Transverse colon (tissue), 4 donors: Measurements from ENCODE around the gene TIGD1. TPM values are rescaled to one million over a fixed set of nuclear protein-coding genes. Genes with fewer than 3 reads are reported as not detected.

Source experiments
- DNase-seq: peaks from one replicate; pipeline ENCODE4 v3.0.0-alpha.2; 2019
- H3K27ac ChIP-seq, 4 donors: fragments of 200-600 bp; sonication (generic); 2 replicates each; pipeline ENCODE4 v1.5.1; 2016 to 2018; ENCODE audit warnings: inconsistent platforms in 4 of 4
- H3K27me3 ChIP-seq: fragments of 200-600 bp; sonication (generic); 2 replicates; pipeline ENCODE4 v1.5.1; 2017; ENCODE audit warnings: inconsistent platforms
- H3K36me3 ChIP-seq, 4 donors: fragments of 200-600 bp; sonication (generic); 2 replicates each; pipeline ENCODE4 v1.5.1; 2017 to 2019; ENCODE audit warnings: inconsistent platforms in 4 of 4
- H3K4me1 ChIP-seq, 4 donors: fragments of 200-600 bp; sonication (generic); 2 replicates each; pipeline ENCODE4 v1.5.1; 2017 to 2020; ENCODE audit warnings: inconsistent platforms in 4 of 4
- H3K4me3 ChIP-seq, 4 donors: fragments of 200-600 bp; sonication (generic); 1 replicate in 1 of 4; 2 replicates in 3 of 4; pipeline versions ENCODE4 v1.5.1 to v1.6.1; 2017 to 2019; ENCODE audit warnings: inconsistent platforms in 4 of 4
- H3K9me3 ChIP-seq, 2 donors: fragments of 200-600 bp; sonication (generic); 2 replicates each; pipeline ENCODE4 v1.5.1; 2017 to 2019; ENCODE audit warnings: inconsistent platforms in 2 of 2
- EP300 ChIP-seq: sonication (generic); formaldehyde crosslinking; IDR thresholded peaks from one replicate; pipeline ENCODE4 v1.6.1; 2017; ENCODE audit warnings: antibody characterized with exemption, low read depth
- POLR2A ChIP-seq: fragments of 450-650 bp; IDR thresholded peaks from one replicate; pipeline ENCODE4 v1.6.1; 2016; ENCODE audit warnings: antibody characterized with exemption, mild to moderate bottlenecking, moderate library complexity
- POLR2AphosphoS5 ChIP-seq, 3 donors: sonication (generic); formaldehyde crosslinking; IDR thresholded peaks; one replicate each; pipeline ENCODE4 v1.6.1; 2016; ENCODE audit warnings: antibody characterized with exemption in 3 of 3
- WGBS, 2 donors: methylation state at CpG; one replicate each; pipeline ENCODE4 v1.1.5; 2018; ENCODE audit warnings: low coverage in 1 of 2; 5-methylcytosine and 5-hydroxymethylcytosine counted together
- in situ Hi-C, 4 donors: fragments of 200-750 bp; cut with MboI; loops; one replicate each; pipeline versions ENCODE4 v1.15.0 to v1.15.1; 2017; ENCODE audit warnings: low sequenced_read_pairs in 3 of 4, low pct_ligation_motif_present in 1 of 4, low pct_unique_long_range_greater_than_20kb in 1 of 4
- intact Hi-C: fragments of 100-400 bp; cut with DNase I; formaldehyde crosslinking; loops from one replicate; pipeline ENCODE4 v1.15.1; 2023; ENCODE audit warnings: low total_unique reads
- total RNA-seq, 4 donors: library from RNA; depleted of rRNA; stranded (reverse); fragments of >200 nt; gene quantifications; one replicate each; pipeline ENCODE4 v1.1.0, GENCODE V29; 2016
- TF ChIP-seq, protein P1 (sequence below), 5 experiments: fragments of 200-600 bp in 3 of 5; fragments of 450-650 bp in 2 of 5; sonication (generic) in 3 of 5; IDR thresholded peaks; 1 replicate in 2 of 5; 2 replicates in 3 of 5; pipeline ENCODE4 v1.5.1; 2016 to 2017; ENCODE audit warnings: antibody characterized with exemption in 5 of 5, inconsistent platforms in 3 of 5, mild to moderate bottlenecking in 2 of 5, moderate library complexity in 1 of 5

The TIGD1 gene
- total RNA-seq, 4 donors from 2014 or later, result 4.6 to 23.1 (median 11.9) TPM

DNA sequence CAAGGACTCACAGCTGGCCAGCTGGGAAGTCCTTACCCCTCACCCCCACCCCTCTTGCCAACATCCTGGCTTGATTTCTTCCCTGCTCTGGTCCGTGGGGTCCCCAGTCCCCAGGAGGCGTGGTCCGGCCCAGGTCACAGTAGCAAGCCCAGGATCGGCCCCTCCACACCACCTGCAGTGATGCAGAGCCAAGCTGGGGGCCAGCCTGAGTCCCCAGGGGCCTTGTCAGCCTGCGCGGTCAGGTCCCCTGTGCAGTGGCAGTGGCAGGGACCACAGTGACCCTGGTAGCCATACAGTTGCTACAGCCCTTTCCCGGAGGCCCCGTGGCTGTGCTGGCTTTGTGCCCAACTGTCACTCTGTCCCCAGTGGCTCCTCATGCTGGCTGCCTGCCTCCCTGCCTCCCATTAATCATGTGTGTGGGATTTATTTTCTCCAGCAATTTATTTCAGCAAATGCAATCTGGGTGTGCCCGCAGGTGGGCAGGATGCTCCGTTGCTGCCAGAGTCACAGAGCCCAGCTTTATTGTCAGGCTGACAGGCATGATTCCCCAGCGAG lies 38.9 kb downstream of the TIGD1 start:
- no peaks in the 10 kb centered on the region for H3K36me3 ChIP-seq
- H3K9me3 ChIP-seq, result no peaks in the 10 kb centered on the region
- 45% methylated on average over 8 of the region's 11 CpGs; no CpG with 5 or more reads in 1 of the 2 donors for WGBS, 2 donors
- DNase-seq, result no peak
- intact Hi-C loops, result no loop called here
- no peak overlapping the region for H3K27ac ChIP-seq
- no peaks in the 10 kb centered on the region for H3K4me1 ChIP-seq
- TF ChIP-seq EP300, result no peak
- TF ChIP-seq, protein P1, sequence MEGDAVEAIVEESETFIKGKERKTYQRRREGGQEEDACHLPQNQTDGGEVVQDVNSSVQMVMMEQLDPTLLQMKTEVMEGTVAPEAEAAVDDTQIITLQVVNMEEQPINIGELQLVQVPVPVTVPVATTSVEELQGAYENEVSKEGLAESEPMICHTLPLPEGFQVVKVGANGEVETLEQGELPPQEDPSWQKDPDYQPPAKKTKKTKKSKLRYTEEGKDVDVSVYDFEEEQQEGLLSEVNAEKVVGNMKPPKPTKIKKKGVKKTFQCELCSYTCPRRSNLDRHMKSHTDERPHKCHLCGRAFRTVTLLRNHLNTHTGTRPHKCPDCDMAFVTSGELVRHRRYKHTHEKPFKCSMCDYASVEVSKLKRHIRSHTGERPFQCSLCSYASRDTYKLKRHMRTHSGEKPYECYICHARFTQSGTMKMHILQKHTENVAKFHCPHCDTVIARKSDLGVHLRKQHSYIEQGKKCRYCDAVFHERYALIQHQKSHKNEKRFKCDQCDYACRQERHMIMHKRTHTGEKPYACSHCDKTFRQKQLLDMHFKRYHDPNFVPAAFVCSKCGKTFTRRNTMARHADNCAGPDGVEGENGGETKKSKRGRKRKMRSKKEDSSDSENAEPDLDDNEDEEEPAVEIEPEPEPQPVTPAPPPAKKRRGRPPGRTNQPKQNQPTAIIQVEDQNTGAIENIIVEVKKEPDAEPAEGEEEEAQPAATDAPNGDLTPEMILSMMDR (IDR thresholded peaks at IDR 0.05), result no peak
- no peak for TF ChIP-seq POLR2AphosphoS5 (IDR thresholded peaks at IDR 0.05)
- TF ChIP-seq POLR2A, result no peak
- in situ Hi-C loops, result no loop called here
- peaks cover 33% of the 10 kb centered on the region for H3K27me3 ChIP-seq
- H3K4me3 ChIP-seq, result no peak overlapping the region

DNA sequence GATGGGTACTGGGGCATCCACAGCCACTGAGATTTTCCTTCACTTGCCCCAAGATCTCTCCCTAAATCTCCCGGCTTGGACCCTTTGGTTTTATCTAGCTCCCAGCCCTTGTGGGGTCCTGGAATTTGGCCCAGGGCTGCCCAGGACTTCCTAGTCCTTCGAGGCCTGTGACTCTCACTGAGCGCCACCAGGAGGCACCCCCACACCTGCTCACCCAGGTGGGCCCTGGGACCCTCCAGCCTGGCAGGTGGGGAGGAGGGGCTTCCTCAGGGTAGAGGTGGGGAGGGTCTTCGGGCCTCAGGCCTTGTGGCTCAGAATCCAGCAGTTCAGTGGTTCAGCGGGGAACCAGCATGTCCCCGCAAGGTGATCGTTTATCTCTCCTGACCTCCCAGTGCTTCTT lies 42.1 kb downstream of the TIGD1 start:
- Histone ChIP-seq H3K4me1 (peaks cover 0 to 5% (median 4%) of the 10 kb centered on the region in 4 donors), H3K36me3 (no peaks in the 10 kb centered on the region), H3K27me3 (peaks cover 55% of the 10 kb centered on the region), H3K4me3 (no peak overlapping the region), H3K27ac (no peak overlapping the region), H3K9me3 (no peaks in the 10 kb centered on the region)
- DNase-seq, result no peak
- intact Hi-C loops (no loop called here), in situ Hi-C loops (no loop called here)
- 76% methylated on average over 7 of the region's 7 CpGs; no CpG with 5 or more reads in 1 of the 2 donors for WGBS, 2 donors
- TF ChIP-seq, protein P1 (IDR thresholded peaks at IDR 0.05), result no peak
- no peak for TF ChIP-seq EP300
- TF ChIP-seq POLR2A, result no peak
- TF ChIP-seq POLR2AphosphoS5 (IDR thresholded peaks at IDR 0.05), result no peak

DNA sequence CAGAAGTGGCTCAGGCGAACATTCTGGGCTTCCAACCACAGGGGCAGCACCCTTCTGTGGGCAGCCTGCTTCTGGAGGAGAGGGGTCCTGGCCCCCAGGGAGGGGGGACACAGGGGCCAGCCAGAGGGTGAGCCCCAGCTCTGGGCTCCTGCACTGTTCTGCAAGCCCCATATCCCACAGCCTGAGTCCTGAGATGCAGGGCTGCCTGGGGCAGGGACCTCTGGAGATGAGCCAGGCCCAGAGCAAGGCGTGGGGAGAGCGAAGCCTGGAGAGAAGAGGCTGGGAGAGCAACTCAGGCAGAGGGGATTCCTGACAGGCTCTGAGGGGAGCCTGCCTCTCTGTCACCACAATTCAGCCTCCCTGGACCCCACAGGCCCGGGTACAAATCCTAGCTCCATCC lies 43.6 kb downstream of the TIGD1 start:
- whole genome bisulfite sequencing, 2 donors, result 64% methylated on average over 3 of the region's 4 CpGs; no CpG with 5 or more reads in 1 of the 2 donors
- no peak for DNase-seq
- intact Hi-C loops, result no loop called here
- Histone ChIP-seq H3K4me1 (peaks cover 0 to 15% (median 11%) of the 10 kb centered on the region in 4 donors), H3K27me3 (peaks cover 63% of the 10 kb centered on the region), H3K27ac (no peak overlapping the region), H3K9me3 (no peaks in the 10 kb centered on the region), H3K4me3 (no peak overlapping the region), H3K36me3 (no peaks in the 10 kb centered on the region)
- TF ChIP-seq EP300 (no peak), POLR2AphosphoS5 (IDR thresholded peaks at IDR 0.05) (no peak), POLR2A (no peak)
- TF ChIP-seq, protein P1 (IDR thresholded peaks at IDR 0.05), result no peak
- in situ Hi-C loops, result no loop called here

DNA sequence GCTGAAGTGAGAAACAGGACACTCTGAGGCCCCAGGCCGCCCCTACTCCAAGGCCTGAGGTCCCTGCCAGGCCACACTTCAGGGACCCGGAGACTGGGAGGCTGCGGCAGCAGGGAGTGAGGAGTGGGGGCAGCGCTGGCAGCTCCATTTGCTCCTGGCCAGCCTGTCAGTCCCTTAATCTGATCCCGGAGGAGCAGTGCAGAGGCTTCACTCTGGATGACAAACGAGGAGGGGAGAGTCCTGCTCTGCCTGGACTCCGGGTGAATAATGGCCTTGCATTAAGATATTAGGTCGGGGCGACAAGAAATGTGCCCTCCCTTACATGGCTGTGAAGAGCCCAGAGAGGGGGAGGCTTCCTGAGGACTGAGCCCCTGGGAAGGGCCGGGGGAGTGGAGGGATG lies 44.5 kb downstream of the TIGD1 start:
- Histone ChIP-seq H3K27ac (no peak overlapping the region), H3K4me1 (peaks cover 0 to 15% (median 11%) of the 10 kb centered on the region in 4 donors), H3K36me3 (no peaks in the 10 kb centered on the region), H3K9me3 (no peaks in the 10 kb centered on the region), H3K4me3 (no peak overlapping the region), H3K27me3 (peaks cover 63% of the 10 kb centered on the region)
- intact Hi-C loops, result no loop called here
- TF ChIP-seq POLR2A, result no peak
- TF ChIP-seq, protein P1 (IDR thresholded peaks at IDR 0.05), result no peak
- in situ Hi-C loops, result no loop called here
- DNase-seq, result no peak
- 17 to 54% methylated on average over 1 to 10 of the region's 10 CpGs for WGBS, 2 donors
